H1 (cell line): ENCODE results near the gene KIF21A. TPM values are rescaled to one million over a fixed set of nuclear protein-coding genes. Genes with fewer than 3 reads are reported as not detected.

Source experiments
- EP300 ChIP-seq, 2 experiments: IDR thresholded peaks; 1 replicate in 1 of 2; 2 replicates in 1 of 2; pipeline ENCODE4 v1.6.1; 2011 to 2012; ENCODE audit warnings: low read depth in 2 of 2, low read length in 2 of 2, mild to moderate bottlenecking in 2 of 2, borderline replicate concordance in 1 of 2, inconsistent platforms in 1 of 2, moderate library complexity in 1 of 2
- POU5F1 ChIP-seq: IDR thresholded peaks from 2 replicates; pipeline ENCODE4 v1.6.1; 2011; ENCODE audit warnings: low read depth, mild to moderate bottlenecking, low read length, moderate library complexity
- RBBP5 ChIP-seq: IDR thresholded peaks from 2 replicates; pipeline ENCODE4 v1.7.1; 2012; ENCODE audit warnings: low read depth, mild to moderate bottlenecking, inconsistent platforms, low read length, moderate library complexity, borderline replicate concordance
- ZNF274 ChIP-seq: IDR thresholded peaks from 2 replicates; pipeline ENCODE4 v1.7.0; 2012; ENCODE audit warnings: low read length, borderline replicate concordance; ENCODE audit errors: extremely low read depth
- polyA plus RNA-seq, 7 experiments: library from polyadenylated mRNA; depleted of rRNA in 3 of 7; stranded (reverse) in 5 of 7; unstranded in 2 of 7; fragments of >200 nt in 5 of 7; fragments of 200-250 nt in 2 of 7; gene quantifications; 1 replicate in 5 of 7; 2 replicates in 1 of 7; 4 replicates in 1 of 7; pipeline versions ENCODE4 v1.2.1 to v1.2.3, GENCODE V29; 2011 to 2013; ENCODE audit warnings: missing spikeins in 2 of 7, mixed read lengths in 2 of 7
- total RNA-seq: library from RNA; stranded (reverse); fragmentation: NEBNext Ultra II Directional; extraction: Animal tissue kit (Norgen Biotek cat#: 25700); gene quantifications from 2 replicates; pipeline ENCODE4 v1.2.1, GENCODE V29; 2021

The KIF21A gene
- total and polyA plus RNA-seq, 2 of the 8 experiments (the other 6 are each of a cell fraction or from before 2014, with no cell fraction given): 10.0 to 26.0 TPM

DNA sequence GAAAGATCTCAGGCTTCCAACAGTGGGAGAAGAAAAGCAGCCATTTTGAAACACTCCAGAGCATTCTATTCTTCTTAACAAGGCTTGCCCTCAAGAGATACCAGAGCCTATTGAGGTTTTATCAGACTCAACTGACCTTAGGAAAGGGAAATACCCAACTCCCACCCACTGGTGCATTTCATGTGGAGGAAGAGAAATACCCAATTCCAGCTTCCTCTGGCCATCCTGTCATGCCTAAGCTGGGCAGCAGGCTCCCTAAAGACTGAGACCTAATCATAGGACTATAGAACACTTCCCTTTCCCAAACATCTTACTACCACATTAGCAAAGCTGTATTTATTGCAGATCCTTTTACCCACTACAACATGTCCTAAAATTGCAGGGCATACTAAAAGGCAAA is 164.5 kb downstream of the KIF21A start (continued):
- TF ChIP-seq RBBP5 (no peak), POU5F1 (no peak), EP300 (IDR thresholded peaks at IDR 0.05; ENCODE audit: borderline replicate concordance in 1 of 2, low read depth in 2 of 2, low read length in 2 of 2) (no peak), ZNF274 (no peak)
